HG03060 (cell line): ENCODE measurements around the gene HMGCL.

ENCODE experiments used
- ATAC-seq: cut with Tn5 transposase; IDR thresholded peaks from one replicate; pipeline ENCODE4 v1.9.1; 2021; ENCODE audit warnings: low read depth, moderate number of reproducible peaks; ENCODE audit not compliant: unreplicated experiment

HMGCL gene

DNA sequence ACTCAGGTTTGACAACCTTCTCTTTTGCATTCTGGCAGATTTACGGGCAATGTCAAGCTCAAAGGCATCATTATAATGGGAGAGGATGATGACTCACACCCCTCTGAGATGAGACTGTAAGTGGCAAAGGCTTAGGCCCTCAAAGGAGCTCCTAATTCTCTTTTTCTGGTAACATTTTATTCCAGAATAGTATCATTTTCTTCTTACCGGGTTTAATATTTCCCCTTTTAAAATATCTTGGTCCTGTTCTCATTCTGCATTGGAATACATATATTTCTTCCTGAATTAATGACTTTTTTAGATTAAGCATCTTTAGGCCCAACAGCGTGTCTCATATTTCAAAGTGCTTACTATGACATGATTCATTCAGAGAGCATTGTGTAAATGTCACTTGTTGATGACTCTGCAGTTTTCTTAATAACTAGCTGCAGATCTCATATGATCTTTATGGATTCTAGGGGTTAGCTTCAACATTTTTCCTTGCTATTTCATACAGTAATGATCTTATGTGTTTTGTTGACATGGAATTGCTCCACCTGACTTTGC is 45.3 kb downstream of the HMGCL start:
- ATAC-seq, result no peak

DNA sequence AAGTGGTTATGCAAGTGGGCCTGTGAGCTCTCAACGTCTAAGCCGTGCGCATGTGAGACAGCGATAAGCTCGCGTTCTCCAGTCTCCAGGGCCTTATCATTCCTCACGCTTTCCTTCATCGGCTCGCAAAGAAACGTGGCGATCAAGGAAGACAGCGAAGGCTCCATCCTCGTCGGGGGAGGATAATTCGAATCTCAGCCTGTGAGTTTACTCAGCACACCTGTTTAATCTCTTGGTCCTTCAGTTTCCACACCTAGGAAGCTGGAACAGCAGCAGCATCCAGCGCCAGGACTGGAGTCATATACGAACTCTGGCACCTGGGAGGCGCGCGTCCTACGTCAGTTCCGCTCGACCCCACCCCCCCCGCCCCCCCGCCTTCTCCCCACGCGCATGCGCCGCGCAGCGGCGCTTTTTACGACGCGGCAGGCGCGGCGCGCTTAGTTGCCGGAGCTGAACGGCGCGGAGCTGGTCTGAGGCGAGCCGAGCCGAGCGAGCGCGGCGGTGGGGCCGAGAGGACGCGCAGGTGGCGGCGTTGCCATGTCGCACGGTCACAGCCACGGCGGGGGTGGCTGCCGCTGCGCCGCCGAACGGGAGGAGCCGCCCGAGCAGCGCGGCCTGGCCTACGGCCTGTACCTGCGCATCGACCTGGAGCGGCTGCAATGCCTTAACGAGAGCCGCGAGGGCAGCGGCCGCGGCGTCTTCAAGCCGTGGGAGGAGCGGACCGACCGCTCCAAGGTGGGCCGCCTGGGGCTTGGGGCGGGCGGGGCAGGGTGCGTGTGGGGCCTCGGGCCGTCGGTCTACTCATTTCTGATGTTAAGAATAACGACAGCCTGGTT is 47.0 kb downstream of the HMGCL start, which contains the start of gene PITHD1:
Gene PITHD1, plus strand, starts transcription at position 440 of the 836 bp plus-strand sequence. Its CDS starts 98 bp downstream, at position 538.
- no peak for ATAC-seq

DNA sequence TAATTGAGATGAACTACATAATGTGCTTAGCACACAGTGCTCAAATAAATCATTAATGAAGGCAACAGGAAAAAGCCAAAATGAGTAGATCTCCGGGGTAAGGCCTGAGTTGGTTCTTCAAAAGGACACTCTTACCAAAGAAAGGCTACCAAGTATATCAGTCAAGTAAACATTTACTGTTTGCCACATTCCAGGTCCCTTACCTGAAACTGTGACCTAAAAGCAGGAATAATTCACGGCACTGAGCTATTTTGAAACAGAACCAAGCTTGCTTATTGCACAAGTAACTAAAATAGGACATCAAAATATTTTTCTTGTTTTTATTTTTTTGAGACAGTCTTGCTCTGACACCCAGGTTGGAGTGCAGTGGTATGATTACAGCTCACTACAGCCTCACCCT is 49.0 kb downstream of the HMGCL start:
- no peak for ATAC-seq

DNA sequence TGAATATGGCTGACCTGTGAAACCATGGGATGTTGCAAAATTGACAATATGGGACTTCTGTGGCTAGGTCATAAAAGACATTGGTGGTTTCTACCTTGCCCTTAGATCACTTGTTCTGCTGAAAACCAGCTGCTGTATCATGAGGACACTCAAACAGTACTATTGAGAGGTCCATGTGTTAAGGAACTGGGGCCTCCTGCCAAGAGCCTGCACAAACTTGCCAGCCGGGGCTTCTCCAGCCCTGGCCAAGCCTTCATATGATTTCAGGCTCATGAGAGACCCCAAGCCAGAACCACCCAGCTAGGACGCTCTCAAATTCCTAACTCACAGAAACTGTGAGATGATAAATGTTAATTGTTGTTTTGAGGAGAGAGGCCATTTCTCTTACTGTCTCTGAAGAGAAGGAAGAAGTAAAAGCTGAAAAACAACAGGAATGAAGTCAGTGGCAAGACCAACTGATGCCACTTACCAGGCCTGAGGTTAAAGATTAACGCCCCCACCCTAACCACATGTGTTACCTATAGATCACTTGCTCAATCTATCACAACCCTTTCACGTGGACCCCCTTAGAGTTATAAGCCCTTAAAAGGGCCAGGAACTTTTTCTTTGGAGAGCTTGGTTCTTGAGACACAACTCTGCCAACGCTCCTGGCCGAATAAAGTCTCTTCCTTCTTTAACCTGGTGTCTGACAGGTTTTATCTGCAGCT is 50.9 kb downstream of the HMGCL start:
- ATAC-seq, result no peak

DNA sequence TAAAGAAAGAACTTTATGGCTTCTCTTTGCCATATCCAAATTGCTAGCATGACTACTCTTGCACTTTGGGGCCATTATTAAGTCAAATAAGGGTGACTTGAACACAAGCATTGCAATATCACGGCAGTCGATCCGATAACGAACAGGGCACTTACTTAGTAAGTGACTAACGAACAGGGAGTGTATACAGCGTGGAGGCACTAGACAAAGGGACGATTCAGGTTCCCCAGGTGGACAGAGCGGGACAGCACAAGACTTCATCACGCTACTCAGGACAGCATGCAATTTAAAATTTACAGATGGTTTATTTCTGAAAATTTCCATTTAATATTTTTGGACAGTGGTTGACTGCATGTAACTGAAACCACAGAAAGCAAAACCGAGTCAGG is 52.4 kb downstream of the HMGCL start:
- no peak for ATAC-seq

DNA sequence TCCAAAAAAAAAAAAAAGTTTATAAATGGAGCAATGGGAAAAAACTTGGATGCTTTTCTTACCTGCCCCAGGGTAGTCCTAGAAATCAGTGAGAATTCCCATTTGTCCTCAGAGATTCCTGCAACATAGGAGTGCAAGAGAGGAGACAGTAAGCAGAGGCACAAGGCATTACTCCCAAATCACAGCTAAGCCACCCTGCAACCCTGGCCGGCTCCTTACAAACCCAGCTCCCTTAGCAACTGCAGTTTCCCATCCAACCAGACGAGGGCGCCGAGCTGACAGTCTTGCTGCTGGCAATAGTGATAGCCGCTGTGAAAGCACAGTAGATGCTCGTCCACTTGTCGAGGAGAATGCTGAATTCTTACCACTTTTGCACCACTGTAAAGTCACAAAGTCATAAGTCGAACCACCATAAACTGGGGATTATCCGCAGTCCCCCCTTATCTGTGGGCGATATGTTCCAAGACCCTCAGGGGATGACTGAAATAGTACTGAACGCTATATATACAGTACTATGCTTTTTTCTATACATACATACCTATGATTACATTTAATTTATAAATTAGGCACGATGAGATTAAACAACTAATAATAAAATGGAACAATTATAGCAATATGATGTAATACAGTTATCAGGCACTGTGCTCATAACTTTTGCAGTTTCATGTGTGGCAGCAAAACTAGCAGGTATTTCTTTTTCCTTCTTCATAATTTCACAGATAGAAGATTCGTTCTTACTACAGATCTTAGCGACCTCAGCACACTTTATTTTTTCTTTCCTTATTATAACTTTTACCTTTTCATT is 53.0 kb downstream of the HMGCL start:
- ATAC-seq, result no peak

DNA sequence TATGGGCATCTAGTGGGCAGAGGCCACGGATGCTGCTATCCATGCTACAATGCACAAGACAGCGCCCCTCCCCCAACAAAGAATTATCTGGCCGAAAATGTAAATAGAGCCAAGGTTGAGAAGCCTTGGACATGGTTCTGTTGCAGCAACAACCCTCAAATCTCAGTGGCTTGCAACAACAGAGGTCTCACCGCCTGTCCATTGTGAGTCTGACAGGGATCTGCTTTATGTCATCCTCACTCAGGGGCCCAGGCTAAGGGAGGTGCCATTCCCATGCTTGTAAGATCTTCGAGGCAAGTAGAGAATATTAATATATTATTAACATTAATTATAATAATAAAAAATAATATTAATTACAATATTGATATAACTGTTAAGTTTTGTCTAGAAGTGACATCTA is 56.5 kb downstream of the HMGCL start:
- no peak for ATAC-seq

DNA sequence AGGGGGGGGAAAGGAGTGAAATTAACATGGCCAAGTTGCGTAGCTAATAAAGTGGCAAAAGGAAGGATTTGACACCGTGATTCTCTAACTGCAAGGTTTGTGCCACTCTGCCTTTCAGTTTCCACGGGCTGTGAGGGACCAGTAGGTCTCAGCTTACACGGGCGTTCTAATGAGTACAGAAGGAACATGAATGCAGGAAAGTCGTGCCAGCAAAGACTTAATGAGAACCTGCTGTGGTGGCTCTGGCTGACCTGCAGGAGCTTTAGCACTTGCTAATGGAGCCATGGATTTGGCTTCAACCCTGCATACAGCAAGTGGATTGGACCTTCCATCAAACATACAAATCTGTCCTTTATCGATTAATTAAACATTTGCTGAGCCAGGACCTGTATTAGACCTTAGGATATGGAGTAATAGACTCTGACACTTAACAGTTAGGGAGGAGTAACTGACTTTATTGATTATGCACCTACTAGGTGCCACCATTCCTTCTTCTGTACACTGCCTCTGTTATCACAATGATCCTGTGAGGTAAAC is 62.1 kb downstream of the HMGCL start:
- no peak for ATAC-seq

DNA sequence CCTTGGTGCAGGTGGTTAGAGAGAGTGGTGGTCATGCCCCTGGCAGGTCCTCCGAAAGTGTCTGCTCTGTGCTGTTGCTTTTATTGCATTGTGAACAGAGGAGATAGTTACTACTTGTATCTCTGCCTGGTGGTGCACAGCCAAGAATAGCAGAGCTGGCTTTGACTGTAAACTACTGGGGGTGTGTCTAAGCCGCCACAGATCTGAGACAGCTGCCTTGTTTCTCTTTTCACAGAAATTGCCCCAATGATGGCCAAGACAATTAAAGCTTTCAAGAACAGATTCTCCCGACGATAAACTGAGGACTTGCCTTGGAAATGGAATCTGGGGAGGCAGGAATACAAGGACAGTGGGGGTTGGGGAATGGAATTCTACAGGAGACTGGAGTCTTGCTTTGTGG is 66.0 kb downstream of the HMGCL start:
- no peak for ATAC-seq

DNA sequence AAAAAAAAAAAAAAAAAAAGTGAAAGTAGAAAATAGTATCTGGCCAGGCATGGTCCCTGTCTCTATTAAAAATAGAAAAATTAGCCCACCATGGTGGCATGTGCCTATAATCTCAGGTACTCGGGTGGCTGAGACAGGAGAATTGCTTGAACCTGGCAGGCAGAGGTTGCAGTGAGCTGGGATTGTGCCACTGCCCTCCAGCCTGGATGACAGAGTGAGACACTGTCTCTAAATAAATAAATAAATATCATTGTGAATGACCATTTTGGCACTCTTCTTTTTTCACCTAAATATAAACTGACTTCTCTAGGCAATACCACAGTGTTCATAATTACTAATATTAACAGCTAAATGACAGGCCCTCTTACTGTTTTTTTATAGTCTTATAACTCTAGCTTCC is 67.4 kb downstream of the HMGCL start:
- no peak for ATAC-seq

DNA sequence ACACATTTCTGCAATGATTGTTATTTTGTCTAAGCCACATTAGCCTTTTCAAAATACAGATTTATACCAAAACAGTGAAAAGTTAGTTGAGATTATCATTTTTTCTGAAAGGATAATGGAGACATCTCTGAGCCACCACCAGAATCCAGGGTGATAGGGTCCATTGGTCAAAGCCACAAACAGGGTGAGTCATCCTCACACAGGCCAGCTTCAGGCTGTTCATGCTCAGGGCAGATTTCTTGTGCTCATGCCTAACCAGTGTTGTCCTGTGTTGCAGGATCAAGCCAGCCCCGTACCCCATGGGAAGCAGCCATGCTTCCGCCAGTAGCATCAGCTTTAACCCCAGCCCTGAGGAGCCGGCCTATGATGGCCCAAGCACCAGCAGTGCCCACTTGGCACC is 68.6 kb downstream of the HMGCL start:
- ATAC-seq, result no peak

DNA sequence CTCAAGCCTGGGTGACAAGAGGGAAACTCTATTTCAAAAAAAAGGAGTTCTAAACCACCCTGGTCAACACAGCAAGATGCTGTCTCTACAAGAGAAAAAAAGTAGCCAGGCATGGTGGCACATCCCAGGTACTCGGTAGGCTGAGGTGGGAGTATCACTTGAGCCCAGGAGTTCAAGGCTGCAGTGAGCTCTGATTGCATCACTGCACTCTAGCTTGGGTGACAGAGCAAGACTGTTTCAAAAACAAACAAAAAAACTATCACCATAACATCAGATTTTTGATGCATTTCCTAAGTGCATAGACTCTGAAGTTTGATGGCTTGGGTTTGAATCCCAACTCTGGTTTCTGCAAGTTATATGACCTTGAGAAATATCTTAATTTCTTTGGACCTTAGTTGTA is 72.3 kb downstream of the HMGCL start:
- no peak for ATAC-seq
